Measurements from ENCODE around the gene SCO2. TPM values are rescaled to one million over a fixed set of nuclear protein-coding genes. Genes with fewer than 3 reads are reported as not detected.

SCO2 gene
- total and polyA plus RNA-seq, 2 of the 4 experiments (the other 2 are of a cell fraction) = 1.3 to 1.9 TPM

GRCh38 chr22:50567721-50568252 lies 42.4 kb upstream of the SCO2 start:
- Histone ChIP-seq H3K9ac (ENCODE audit: low read depth, low read length) (no peak overlapping the region), H3K4me3 (ENCODE audit: insufficient read depth, low read depth, low read length) (no peak overlapping the region), H4K5ac (ENCODE audit: low read depth, low read length) (no peak overlapping the region), H2BK20ac (ENCODE audit: low read depth, low read length) (no peak overlapping the region), H2BK120ac (ENCODE audit: low read depth, low read length) (no peak overlapping the region), H3K56ac (ENCODE audit: extremely low read depth, insufficient read depth, low read length) (no peak overlapping the region), H3K23ac (ENCODE audit: low read depth, low read length) (no peak overlapping the region), H3K4me1 (ENCODE audit: control insufficient read depth, insufficient read depth, low read length) (no peaks in the 10 kb centered on the region), H3K27ac (ENCODE audit: insufficient read depth, low read length) (no peak overlapping the region), H3K36me3 (ENCODE audit: control insufficient read depth, insufficient read depth, low read length) (no peaks in the 10 kb centered on the region; the same call in 1 of the 2 replicates), H2AK5ac (ENCODE audit: low read depth, low read length) (no peak overlapping the region), H3K9me1 (ENCODE audit: insufficient read depth, low read length) (0 out of 2 replicates have a peak, but pooled peaks cover 4% of the 10 kb centered on the region), H2BK5ac (ENCODE audit: low read depth, low read length, poor library complexity, severe bottlenecking) (no peak overlapping the region), H4K91ac (ENCODE audit: insufficient read depth, low read depth, low read length) (no peak overlapping the region), H3K14ac (replicated peaks; ENCODE audit: low read depth, low read length) (no peak overlapping the region), H3K18ac (ENCODE audit: low read depth, low read length) (no peak overlapping the region), H4K20me1 (ENCODE audit: insufficient read depth, low read length) (no peaks in the 10 kb centered on the region), H2BK15ac (ENCODE audit: low read depth, low read length) (no peak overlapping the region), H4K8ac (ENCODE audit: low read depth in 2 of 2, low read length in 2 of 2) (no peak overlapping the region), H3K4ac (ENCODE audit: low read depth, low read length) (no peak overlapping the region), H3K79me1 (ENCODE audit: low read depth in 1 of 2, low read length in 2 of 2) (no peaks in the 10 kb centered on the region), H3K9me3 (ENCODE audit: control insufficient read depth, insufficient read depth, low read length) (no peaks in the 10 kb centered on the region), H2AK9ac (replicated peaks; ENCODE audit: low read depth, low read length, poor library complexity) (no peak overlapping the region), H2AFZ (replicated peaks; ENCODE audit: low read length, poor library complexity) (no peak overlapping the region), H3K27me3 (ENCODE audit: control insufficient read depth, insufficient read depth, low read length) (peaks cover 7% of the 10 kb centered on the region; the same call in 1 of the 2 replicates), H3K4me2 (ENCODE audit: low read depth, low read length) (no peak overlapping the region)
- dilution Hi-C loops (cut with HindIII; ENCODE audit: low sequenced_read_pairs, unreplicated experiment) = no loop called here
- ATAC-seq (ENCODE audit: low read depth) = no peak
- ChIA-PET POLR2A (ENCODE audit: unreplicated experiment) (no interaction called here), CTCF (no interaction called here)
- no TSS peak for BruUV-seq (replicated peaks)
- no peak for DNase-seq
- intact Hi-C loops (cut with micrococcal nuclease) = no loop called here
- no CpG with 5 or more reads among the region's 7 CpGs for WGBS, 2 experiments (ENCODE audit: extremely low coverage in 2 of 2, insufficient read length in 1 of 2)
- no peak for TF ChIP-seq POLR2A (IDR thresholded peaks at IDR 0.05; ENCODE audit: low read depth, low read length)
- no peak for TF ChIP-seq BHLHE40 (IDR thresholded peaks at IDR 0.05; ENCODE audit: low read depth, low read length)
- TF ChIP-seq CHD1 (IDR thresholded peaks at IDR 0.05; ENCODE audit: low read depth, low read length) = no peak
- TF ChIP-seq FOS (IDR thresholded peaks at IDR 0.05; ENCODE audit: low read depth, low read length) = no peak
- TF ChIP-seq NFE2L2 (IDR thresholded peaks at IDR 0.05; ENCODE audit: low read depth, low read length) = no peak
- no peak for TF ChIP-seq RCOR1 (IDR thresholded peaks at IDR 0.05; ENCODE audit: insufficient replicate concordance, low read length)
- no peak for TF ChIP-seq CEBPB (IDR thresholded peaks at IDR 0.05; ENCODE audit: low read depth, low read length)
- TF ChIP-seq RFX5 (IDR thresholded peaks at IDR 0.05; ENCODE audit: low read depth, low read length) = no peak
- no peak for TF ChIP-seq MAZ (IDR thresholded peaks at IDR 0.05; ENCODE audit: borderline replicate concordance, low read depth, low read length)
- no peak for TF ChIP-seq MAFK (IDR thresholded peaks at IDR 0.05; ENCODE audit: low read depth, low read length)
- TF ChIP-seq ELK1 (IDR thresholded peaks at IDR 0.05; ENCODE audit: borderline replicate concordance, low read depth, low read length) = no peak
- TF ChIP-seq CTCF (conservative IDR thresholded peaks at IDR 0.05; ENCODE audit: low read depth, low read length) = no peak
- no peak for TF ChIP-seq USF2 (IDR thresholded peaks at IDR 0.05; ENCODE audit: low read depth, low read length)
- in situ Hi-C loops (cut with MboI; ENCODE audit: low sequenced_read_pairs) = no loop called here
